Eye (tissue), 1 donor: ENCODE measurements around the gene TMEM109.
"Not testable (repeated sequence)": the region's sequence is repeated elsewhere in the genome, so short reads cannot be mapped to it uniquely, and the experiment has no call there.

Source experiments
- DNase-seq: peaks from one replicate; pipeline ENCODE4 v3.0.0-alpha.2; 2015

TMEM109 gene

DNA sequence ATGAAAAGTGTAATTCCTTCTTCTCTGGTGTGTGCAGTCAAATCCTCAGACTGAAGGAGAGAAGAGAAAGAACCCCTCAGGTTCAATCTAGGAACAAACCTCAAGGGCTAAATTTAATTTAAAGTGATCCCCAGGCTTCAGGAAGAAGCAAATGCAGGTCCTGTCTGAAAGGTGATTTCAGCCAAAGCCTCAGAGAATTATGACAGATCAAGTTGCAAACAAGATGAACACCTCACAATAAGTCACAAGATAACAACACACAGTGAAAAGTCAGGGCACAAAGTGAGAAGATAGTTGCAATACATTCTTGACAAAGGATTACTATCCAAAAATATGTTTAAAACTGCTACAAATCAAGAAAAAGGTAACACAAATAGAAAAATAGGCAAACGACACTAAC is 34.9 kb upstream of the TMEM109 start:
- no peak for DNase-seq

DNA sequence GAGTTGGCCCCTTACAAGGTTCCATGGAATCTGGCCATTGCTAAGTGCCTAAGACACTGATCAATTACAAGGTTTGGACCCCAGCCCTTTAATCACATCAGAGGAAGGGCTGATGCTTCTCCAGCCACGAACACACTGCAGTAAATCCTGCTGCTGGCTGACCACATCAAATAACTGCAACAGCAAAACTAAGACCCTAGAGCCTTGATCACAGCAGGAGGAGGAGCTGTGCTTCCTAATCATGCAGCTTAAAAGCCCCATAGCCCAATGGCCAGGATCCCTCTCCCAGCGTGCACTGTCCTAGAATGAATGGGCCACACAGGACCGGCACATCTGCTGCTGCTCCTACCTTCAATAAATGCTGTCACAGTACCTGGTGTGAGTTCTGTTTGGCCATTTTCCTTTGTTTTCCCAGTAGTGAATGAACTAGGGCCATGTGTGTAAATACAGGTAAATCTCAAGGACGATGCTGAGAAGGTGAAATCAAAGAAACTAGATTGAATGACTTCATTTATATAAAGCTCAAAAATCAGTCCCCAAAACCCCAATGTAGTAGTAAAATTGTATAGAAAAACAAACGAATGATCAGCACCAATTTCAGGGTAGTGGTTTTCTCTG is 33.9 kb upstream of the TMEM109 start:
- DNase-seq, result no peak

DNA sequence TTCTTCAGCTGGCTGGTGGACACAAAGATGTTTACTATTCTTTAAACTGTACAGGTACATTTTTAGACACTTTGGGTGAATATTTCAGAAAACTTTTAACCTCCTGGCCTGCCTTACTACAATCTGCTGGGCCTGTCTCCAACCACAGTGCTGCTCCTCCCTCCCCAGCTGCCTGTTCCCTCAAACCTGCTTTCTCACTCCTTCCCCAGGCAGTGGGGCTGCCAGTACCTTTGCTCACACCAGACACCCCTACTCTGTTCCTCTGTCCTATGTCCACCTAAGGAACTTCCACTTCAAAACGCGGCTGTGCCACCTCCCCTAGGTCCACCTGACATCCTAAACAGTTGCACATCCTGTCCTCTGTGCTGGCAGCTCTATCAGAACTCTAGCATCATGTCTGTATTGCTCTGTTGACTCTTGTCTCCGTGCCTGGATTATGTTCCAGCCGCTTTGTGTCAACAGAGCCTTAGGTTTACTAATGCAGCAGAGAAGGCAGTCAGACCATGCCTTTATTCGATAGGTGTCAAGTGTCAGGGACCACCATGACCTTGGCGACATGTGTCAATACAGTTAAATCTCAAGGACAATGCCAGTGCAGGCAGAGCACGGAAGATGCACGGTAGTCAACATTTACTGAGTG is 33.2 kb upstream of the TMEM109 start:
- no peak for DNase-seq

DNA sequence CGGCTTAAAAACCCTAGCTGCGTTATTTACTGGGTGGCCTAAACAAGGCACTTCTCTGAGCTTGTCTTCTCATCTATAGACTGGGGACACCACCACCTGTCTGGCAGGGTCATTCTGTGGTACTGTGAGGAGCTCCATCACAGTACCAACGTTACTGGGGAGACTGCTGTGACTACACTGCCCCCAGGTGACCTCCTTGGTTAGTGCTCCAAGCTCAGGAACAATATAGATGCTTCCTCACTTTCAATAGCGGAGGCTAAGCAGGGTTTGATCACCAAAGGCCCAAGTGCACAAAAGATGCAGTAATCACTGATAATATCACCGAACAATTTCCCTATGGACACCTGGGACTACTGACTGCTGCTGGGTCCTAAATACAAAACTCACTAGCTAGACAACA is 26.4 kb upstream of the TMEM109 start:
- DNase-seq, result peak; percentile 57

DNA sequence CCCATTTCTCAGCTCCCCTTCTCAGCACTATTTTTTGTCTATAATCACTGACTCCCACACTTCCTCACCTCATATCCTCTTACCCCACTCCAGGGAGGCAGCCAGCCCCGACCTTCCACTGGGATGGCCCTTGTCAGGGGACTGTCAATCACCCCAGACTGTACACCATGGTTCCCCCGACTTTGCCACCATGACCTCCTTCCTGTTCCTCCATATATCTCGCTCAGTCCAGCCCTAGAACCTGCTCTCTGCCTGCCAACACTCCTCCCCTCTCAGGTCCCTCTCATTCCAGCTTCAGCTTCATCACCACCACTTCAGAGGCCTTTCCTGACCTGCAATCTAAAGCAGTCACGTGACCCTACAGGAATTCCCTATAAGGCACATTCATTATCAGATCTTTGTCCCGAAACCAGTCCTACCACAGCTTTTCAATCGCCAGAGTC is 24.1 kb upstream of the TMEM109 start:
- DNase-seq, result no peak

DNA sequence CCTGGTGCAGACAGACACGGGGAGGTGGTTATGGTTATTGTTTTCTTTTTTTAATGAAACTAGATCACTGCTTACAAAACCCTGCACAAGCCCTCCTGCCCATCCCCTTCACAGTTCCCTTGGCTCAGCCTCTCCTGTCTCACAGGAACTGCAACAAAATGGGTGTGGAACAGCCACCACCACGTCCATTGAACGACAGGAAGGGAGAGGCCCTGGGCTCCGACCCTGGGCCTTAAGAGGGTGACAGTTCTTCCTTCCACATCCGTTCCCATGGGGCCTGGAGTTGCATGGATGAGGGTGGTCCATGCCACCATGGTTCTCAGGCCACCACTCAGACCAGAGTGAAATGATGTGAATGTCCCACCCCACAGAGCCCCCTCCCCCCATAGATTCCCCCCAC is 23.3 kb upstream of the TMEM109 start:
- DNase-seq, result no peak

DNA sequence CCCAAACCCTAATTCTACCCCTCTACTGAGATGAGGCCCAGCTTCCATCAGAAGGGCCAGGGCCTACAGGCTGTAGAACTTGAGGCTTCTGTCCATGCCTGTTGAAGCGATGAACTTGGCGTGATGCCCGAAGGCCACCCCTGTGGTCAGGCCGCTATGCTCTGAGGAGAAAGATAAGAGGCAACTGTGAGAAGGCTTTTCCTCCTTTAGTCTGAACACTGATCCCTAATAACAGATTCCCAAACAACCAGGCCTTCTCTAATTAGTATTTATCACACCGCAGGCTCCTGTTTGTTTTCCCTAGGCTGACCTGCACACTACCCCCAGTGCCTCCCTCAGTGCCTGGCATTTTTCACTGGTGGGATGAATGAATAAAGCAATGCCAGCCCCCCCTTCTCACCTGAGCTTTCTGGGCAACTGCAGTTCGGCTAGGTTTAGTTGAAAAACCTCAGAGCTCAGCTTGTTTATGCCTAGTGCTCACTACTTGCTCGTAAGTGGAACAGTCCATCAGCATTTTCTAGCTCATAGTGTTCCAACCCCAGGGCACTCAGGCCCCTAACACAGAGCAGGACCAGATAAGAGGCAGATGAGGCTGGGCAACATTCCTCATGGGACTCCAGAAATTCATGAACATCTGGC is 22.7 kb upstream of the TMEM109 start:
- DNase-seq, result no peak

DNA sequence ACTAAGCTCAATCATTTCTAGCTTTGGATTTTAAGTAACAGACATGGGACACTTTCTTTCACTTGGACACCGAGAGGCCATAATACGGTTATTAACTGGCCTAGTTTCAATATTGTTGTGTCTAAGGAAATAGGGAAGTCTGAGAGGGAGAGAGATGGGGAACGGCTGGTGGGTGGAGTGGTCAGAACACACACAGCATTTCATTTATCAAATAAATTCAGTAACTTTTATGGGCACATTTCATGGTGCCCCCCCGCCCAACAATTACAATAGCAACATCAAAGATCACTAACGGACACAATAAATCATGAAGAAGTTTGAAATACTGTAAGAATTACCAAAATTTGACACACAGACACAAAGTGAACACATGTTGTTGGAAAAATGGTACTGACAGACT is 18.3 kb upstream of the TMEM109 start:
- DNase-seq, result no peak

DNA sequence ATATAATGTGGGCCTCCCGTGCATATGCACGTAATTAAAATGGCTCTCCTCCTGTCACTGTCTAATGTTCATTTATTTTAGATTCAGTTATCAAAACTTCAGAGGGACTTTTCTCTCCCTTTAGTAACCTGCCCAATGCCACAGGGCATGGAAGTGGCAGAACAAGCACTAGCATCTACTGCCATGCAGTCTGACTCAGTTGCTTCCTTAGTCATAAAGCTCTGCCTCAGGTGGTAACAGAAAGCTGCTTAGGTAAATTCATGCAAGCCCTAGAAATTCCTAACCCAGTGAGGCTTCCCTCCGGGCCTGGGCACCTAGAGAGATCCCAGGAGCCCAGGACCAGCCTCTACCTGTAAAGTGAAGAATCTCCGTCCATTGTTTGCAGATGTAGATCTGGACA is 16.5 kb upstream of the TMEM109 start:
- no peak for DNase-seq

DNA sequence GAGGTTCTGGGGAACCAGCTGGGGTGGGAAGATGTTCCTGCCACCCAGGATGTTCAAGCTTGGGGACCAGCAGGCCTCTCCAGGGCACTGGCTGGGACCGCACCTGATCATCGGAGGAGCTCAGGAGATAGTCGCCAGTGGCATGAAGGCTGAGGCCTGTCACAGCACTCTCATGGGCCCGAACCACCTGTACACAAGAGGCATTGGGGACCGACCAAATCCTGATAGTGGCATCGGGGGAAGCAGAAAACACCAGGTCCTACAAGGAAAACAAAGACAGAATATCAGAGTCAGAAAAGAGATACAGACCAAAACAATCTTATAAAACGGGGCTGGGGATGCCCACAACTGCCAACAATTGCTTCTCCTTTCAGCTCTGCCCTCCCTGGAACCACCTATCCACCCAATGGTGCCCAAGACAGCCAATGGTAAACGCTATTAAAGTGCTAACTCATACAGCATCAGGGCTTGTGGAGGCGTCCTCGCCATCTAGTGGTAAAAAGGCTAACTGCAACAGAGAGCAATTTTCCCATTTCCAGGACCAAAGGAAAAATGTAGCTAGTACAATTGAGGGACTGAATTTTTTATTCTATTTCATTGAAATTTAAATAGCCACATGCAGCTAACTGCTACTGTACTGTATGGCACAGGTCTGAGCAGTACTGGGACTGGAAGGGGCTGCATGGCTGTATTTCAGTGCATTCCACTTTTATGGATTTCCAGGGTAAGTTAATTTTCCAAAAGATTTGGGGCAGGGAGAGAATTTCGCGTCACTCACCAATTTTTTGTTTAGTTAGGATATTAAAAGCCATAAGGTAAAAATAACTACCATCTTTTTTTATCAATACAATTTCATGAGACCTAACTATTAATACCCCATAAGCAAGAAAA is 14.7 kb upstream of the TMEM109 start:
- peak; percentile 89 for DNase-seq

DNA sequence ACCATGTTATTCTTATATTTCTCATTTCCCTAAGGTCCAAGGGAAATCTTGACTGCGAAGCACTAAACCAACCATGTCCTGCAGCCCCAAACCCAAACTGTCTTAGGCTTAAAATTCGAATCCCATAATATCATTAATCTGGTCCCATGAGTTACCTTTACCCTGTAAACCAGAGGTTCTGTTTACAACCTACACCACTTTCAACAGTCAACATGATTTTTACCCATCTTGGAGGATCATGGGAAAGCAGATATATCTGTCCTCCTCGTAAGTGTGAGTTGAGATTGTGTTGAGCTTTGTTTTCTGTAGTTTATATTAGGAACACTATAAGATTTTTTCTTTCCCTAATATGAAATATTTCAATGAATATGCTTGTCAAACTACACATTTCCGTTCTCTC is 14.0 kb upstream of the TMEM109 start:
- DNase-seq, result no peak

DNA sequence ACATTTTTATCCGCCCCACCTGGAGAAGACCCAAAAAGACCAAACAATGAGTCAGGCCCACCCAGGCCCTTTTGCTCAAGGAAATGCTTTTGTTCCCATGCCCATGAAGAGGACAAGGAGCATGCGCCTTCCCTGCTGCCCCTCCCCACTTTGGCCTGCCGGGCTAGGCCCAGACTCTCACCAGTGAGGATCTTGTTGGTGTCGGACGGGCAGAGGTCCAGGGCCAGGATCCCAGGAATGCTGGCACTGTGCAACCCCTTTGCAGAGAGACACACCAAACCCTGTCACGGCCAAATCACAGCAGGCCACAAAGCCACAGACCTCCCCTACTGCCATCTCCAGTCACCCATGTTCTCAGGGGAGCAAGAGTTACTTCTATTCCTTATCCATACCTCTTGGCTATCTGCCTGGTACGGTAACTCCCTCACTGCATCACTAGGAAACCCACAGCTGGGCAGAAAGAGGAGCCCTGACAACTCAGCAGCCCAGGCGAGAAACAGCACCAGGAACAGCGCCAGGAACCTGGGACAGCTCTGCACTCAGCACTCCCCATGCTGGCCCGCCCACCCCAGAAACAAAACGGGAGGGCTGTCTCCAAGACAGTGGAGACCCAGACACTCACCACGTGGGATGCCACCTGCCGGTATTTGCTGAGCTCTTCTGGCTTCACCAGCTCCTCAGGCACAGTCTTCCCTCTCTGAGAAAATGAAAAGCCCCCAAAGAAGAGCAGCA is 13.1 kb upstream of the TMEM109 start:
- no peak for DNase-seq

DNA sequence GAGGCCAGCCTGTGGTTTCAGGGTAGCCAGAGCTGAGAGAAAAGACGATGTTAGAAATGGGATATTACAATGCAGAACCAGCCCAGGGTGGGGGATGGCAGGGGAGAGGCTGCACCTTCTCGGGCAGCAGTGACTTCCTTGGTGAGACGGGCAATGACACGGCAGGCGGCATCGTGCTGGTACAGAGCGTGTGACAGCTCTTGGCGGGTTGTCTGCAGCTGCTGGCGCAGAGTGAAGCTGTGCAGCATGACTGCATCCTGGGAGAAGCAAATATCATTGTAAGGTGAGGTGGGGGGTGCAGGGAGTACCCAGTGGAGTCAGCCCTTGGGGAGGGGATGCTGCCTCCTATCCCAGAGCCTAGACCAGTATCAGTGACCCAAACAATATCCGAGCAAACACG is 11.3 kb upstream of the TMEM109 start:
- DNase-seq, result no peak

DNA sequence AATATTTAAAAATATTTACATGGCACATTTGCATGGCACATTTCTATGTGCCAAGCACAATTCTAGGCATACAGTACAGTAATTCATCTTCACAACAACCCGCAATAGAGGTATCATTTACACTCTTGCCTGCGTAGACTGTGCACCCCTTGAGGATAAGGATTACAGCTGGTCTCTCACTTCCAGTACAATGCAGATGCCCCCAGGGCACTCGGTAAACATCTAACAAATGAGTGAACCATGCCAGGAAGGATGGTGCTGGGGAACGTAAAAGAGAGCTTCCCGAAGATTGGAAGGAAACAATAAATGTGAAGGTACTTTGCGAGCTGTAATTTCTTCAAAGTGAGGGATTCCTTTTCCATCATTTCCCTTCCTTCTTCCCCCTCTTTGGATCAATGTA is 8.9 kb upstream of the TMEM109 start:
- no peak for DNase-seq

DNA sequence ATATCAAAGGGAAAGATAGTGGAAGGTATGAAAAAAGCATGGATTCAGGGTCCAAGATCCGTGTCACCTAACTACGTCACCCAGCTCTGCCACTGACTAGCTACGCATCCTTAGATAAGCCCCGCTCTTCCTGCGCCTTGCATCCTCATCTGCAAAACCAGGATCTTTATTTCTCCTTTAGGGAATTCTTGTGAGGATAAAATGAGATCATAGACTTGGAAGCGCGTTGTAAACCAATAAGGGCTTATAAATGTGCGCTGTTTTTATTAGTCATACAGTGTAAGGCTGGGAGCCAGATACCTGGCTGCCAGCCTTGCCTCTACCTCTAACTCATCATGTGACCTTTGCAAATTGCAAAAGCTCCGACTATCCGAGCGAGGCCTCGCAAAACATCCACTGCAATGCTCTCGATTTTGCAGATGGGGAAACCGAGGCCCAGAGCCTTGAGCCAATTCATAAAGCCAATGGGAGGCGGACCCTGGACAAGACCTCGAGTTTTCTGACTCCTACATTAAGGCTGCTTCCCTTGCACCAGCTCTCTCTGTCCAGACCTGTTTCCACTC is 8.3 kb upstream of the TMEM109 start:
- peak; percentile 38 for DNase-seq

DNA sequence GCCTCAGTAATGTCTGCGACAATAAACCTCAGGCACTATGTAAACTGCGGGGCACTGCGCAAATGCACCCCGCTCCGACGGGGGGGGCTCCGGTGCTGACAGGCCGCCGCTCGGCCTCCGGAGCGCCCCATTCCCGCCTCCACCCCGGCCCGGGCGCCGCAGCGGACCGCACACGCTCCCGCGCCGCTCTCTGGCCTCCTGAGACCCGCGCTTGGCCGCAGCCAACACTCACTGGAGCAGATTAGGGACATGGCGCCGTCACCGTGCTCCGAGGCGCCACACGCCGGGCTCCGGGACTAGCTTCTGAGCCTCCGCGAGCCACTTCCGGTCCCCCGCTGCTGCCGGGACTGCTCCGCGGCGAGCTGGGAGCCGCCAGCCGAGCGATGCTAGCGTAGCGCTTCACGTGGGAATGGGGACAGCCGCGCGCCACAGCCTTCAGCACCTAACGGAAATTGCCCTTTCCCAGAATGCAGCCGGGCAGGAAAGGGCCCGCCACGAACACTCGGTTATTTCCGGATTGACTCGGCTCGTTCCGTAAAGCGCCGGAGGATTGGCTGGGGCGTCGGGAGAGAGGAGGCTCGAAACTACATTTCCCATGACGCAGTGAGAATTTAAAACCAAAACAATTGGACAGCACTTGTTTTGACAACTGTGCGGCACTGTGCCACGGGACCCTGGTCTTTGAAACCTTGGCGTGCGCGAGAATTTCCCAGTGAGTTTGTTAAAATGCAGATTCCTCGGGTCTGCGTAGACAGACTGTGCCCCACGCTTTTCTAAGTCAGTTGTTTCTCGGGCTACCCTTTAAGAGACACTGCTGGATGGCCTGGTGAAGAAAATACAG is 7.6 kb upstream of the TMEM109 start, which contains the start of gene PRPF19:
PRPF19 (minus strand) TSS at position 454 of the 841 bp plus-strand sequence; CDS start at position 251, 203 bp downstream.
- peak; percentile 100 for DNase-seq

DNA sequence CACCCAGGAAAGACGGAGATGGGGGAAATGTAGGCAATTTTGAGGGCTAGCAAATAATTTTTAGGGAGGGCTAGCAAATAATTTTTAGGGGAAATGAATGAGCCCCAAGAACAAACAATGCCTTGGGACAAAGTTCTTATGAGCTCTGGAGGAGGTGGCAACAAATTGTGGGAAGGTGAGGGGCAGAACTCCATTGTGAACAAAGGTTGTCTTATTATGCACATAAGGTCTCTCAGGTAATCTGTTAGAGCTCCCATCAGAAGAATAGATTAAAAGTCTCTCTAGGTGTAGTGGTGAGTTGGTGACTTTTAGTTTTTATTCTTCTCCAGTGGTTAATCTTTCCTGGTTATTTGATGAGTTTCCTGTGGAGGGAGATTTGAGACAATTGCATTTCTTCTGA is 5.2 kb upstream of the TMEM109 start:
- DNase-seq, result no peak

DNA sequence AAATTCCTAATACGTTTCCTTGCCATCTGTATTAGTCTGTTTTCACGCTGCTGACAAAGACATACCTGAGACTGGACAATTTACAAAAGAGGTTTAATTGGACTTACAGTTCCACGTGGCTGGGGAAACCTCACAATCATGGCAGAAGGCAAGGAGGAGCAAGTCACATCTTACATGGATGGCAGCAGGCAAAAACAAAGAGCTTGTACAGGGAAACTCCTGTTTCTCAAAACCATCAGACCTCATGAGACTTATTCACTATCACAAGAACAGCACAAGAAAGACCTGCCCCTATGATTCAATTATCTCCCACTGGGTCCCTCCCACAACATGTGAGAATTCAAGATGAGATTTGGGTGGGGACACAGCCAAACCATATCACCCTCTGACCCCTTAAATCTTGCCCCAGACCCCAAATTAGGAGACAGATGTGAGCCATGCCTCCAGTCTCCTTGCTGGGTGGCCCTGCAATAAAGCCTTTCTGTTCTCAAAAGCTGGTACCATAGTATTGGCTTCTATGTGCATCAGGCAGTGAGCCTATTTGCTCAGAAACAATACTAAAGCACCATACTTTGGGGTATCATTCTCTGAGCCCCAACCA is 4.2 kb upstream of the TMEM109 start:
- not testable (repeated sequence) for DNase-seq

DNA sequence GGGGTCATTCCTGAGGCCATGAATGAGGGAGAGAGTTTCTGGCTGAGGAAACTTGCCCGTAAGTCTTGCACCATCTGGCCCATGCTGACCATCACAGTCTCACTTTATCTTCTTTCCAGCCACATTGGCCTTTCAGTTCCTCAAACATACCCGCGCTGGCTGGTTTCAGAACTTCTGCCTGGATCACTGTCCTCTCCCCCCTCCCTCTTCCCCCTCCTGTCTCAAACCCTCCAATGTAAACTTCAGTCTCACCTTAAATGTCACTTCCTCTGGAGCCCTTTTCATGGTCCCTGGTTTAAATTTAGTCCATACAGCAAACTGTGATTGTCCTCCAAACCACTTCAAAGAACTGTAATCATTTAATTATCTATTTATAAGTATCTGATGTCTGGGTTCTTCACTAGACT is 3.7 kb upstream of the TMEM109 start:
- no peak for DNase-seq

DNA sequence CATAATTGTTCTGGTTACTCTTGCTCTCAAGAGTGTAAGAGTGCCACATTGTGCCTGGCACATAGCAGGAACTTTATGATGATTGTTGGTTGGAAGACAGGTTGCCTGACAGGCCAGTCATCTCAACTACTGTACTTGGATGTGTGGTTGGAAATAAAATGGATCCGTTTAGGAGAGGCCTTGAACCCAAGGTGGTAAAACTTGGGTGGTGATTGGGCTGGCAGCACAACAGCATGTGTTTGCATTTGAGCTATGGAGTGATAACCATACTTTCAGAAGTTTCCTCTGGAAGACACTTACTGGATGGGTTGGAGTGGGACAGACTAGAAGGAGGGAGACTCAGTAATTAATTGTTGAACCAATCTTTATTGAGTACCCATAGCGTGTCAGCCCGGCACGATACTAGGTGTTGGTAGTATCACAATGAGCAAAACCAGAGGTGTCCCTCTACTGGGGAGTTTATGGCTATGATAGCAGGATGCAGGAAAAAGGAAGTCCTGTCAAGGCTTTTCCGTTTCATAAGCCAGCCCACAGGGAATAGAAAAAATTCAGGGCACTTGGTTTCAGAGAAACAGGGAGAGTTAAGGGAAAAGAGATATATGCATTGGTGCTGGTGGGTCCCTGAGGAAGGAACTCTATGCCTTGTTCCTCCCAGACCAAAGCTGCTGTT is 3.1 kb upstream of the TMEM109 start:
- no peak for DNase-seq
